OCI-LY7 (cell line): ENCODE data around the gene EYS. TPM values are rescaled to one million over a fixed set of nuclear protein-coding genes. Genes with fewer than 3 reads are reported as not detected.

Source experiments
- BruUV-seq: library from RNA; stranded (reverse); fragments of 400-500 nt; replicated peaks from 2 replicates; lab custom pipeline; 2021; lab: Mats Ljungman, UMichigan
- CTCF ChIA-PET: fragments of 300-600 bp; sonication (Branson Sonifier 250); formaldehyde crosslinking; loops from one replicate; lab custom pipeline; 2022; ENCODE audit warnings: antibody characterized with exemption; ENCODE audit not compliant: unreplicated experiment; lab: Charles Lee
- POLR2A ChIA-PET: fragments of 300-600 bp; sonication (Branson Sonifier 250); formaldehyde crosslinking; loops from one replicate; lab custom pipeline; 2022; ENCODE audit warnings: antibody characterized with exemption; lab: Charles Lee
- DNase-seq: peaks from one replicate; pipeline ENCODE4 v3.0.0-alpha.2; 2015; ENCODE audit warnings: low spot score
- H2AFZ ChIP-seq: fragments of 200-600 bp; sonication (generic), shearing (Covaris generic); 2 replicates; pipeline ENCODE4 v1.6.1; 2014; ENCODE audit warnings: mild to moderate bottlenecking, antibody characterized with exemption, low read length, moderate library complexity
- H3K27ac ChIP-seq: fragments of 200-600 bp; sonication (generic); 2 replicates; pipeline ENCODE4 v1.5.1; 2014; ENCODE audit warnings: mixed run types, low read depth, mild to moderate bottlenecking, moderate library complexity, low read length, inconsistent platforms; ENCODE audit not compliant: poor library complexity, severe bottlenecking
- H3K36me3 ChIP-seq: fragments of 200-600 bp; sonication (generic); 2 replicates; pipeline ENCODE4 v1.6.1; 2014; ENCODE audit warnings: mild to moderate bottlenecking, antibody characterized with exemption, low read length, moderate library complexity, mixed read lengths; ENCODE audit not compliant: insufficient read depth
- H3K4me1 ChIP-seq: fragments of 200-600 bp; sonication (generic); 2 replicates; pipeline ENCODE4 v1.5.1; 2014; ENCODE audit warnings: mild to moderate bottlenecking, low read length; ENCODE audit not compliant: insufficient read depth, poor library complexity, severe bottlenecking
- H3K4me2 ChIP-seq: fragments of 200-600 bp; sonication (generic); 2 replicates; pipeline ENCODE4 v1.6.1; 2014; ENCODE audit warnings: mild to moderate bottlenecking, low read length
- H3K4me3 ChIP-seq: fragments of 200-600 bp; sonication (generic); 2 replicates; pipeline ENCODE4 v1.5.1; 2014; ENCODE audit warnings: mild to moderate bottlenecking, low read depth, low read length; ENCODE audit not compliant: poor library complexity, severe bottlenecking
- H3K79me2 ChIP-seq: fragments of 200-600 bp; sonication (generic); 2 replicates; pipeline ENCODE4 v1.6.1; 2016; ENCODE audit warnings: low read depth, mild to moderate bottlenecking, low read length, moderate library complexity, mixed read lengths; ENCODE audit not compliant: insufficient read depth
- H3K9me2 ChIP-seq: fragments of 200-600 bp; sonication (generic); 2 replicates; pipeline ENCODE4 v1.6.1; 2016; ENCODE audit warnings: mild to moderate bottlenecking, low read length, mixed read lengths; ENCODE audit not compliant: insufficient read depth
- H3K9me3 ChIP-seq: fragments of 200-600 bp; sonication (generic); 2 replicates; pipeline ENCODE4 v1.6.1; 2014; ENCODE audit warnings: mild to moderate bottlenecking, mixed run types, low read length, mixed read lengths
- H4K20me1 ChIP-seq: fragments of 200-600 bp; sonication (generic); 2 replicates; pipeline ENCODE4 v1.6.1; 2014; ENCODE audit warnings: mild to moderate bottlenecking, antibody characterized with exemption, low read length, moderate library complexity, mixed read lengths; ENCODE audit not compliant: insufficient read depth
- EZH2phosphoT487 ChIP-seq: fragments of 200-600 bp; sonication (generic); IDR thresholded peaks from 2 replicates; pipeline ENCODE4 v1.6.1; 2018; ENCODE audit warnings: low read depth, borderline replicate concordance, mild to moderate bottlenecking, mixed run types, antibody characterized with exemption, low read length, moderate library complexity, mixed read lengths
- intact Hi-C: fragments of 100-400 bp; cut with micrococcal nuclease; formaldehyde crosslinking; loops from one replicate; pipeline ENCODE4 v1.10.0; 2022; ENCODE audit not compliant: unreplicated experiment
- total RNA-seq, 2 experiments: library from RNA; depleted of rRNA in 1 of 2; stranded (reverse); fragments of >200 nt in 1 of 2; shearing (Covaris generic) in 1 of 2; gene quantifications; 2 replicates each; pipeline ENCODE4 v1.2.3, GENCODE V29; 2014 to 2022
- TF ChIP-seq, protein P1 (sequence below): fragments of 200-600 bp; sonication (generic); conservative IDR thresholded peaks from 2 replicates; pipeline ENCODE4 v1.5.1; 2014; ENCODE audit warnings: mild to moderate bottlenecking, antibody characterized with exemption, low read length, moderate library complexity, mixed read lengths

Gene EYS
- total RNA-seq, 2 experiments from 2014 or later, result not detected

DNA sequence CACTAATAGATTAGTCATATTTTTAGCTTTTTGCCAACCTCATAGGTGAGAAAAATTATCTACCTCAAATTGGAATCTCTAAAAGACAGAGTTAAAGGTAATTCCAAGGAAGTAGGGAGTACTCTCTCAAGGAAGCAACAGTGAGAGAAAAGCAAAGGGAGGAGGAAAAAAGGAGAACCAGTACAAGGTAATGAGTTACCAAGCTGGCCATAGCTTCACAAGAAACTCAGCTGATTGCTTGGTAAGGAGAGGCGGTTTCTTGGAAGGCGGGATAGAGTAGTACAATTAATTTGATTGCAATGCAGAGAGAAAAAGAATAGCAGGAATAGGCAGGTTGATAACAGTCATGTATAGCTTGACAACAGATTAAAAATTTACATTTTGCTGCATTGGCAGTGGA, 1933.8 kb downstream of the EYS start:
- H3K4me1 ChIP-seq, result no peaks in the 10 kb centered on the region
- intact Hi-C loops, result no loop called here
- DNase-seq, result no peak
- H3K4me2 ChIP-seq, result no peak overlapping the region
- no TSS peak for BruUV-seq
- H3K36me3 ChIP-seq, result no peaks in the 10 kb centered on the region
- H3K9me3 ChIP-seq, result no peaks in the 10 kb centered on the region
- no peaks in the 10 kb centered on the region for H4K20me1 ChIP-seq
- no peak overlapping the region for H2AFZ ChIP-seq
- CTCF ChIA-PET, result no interaction called here
- H3K79me2 ChIP-seq, result no peaks in the 10 kb centered on the region
- TF ChIP-seq, protein P1, sequence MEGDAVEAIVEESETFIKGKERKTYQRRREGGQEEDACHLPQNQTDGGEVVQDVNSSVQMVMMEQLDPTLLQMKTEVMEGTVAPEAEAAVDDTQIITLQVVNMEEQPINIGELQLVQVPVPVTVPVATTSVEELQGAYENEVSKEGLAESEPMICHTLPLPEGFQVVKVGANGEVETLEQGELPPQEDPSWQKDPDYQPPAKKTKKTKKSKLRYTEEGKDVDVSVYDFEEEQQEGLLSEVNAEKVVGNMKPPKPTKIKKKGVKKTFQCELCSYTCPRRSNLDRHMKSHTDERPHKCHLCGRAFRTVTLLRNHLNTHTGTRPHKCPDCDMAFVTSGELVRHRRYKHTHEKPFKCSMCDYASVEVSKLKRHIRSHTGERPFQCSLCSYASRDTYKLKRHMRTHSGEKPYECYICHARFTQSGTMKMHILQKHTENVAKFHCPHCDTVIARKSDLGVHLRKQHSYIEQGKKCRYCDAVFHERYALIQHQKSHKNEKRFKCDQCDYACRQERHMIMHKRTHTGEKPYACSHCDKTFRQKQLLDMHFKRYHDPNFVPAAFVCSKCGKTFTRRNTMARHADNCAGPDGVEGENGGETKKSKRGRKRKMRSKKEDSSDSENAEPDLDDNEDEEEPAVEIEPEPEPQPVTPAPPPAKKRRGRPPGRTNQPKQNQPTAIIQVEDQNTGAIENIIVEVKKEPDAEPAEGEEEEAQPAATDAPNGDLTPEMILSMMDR, result no peak
- no peak for TF ChIP-seq EZH2phosphoT487
- no peaks in the 10 kb centered on the region for H3K9me2 ChIP-seq
- no peak overlapping the region for H3K27ac ChIP-seq
- POLR2A ChIA-PET, result interaction anchor here (0.5 to 1.0 kb wide), 3 partner anchors 10 to 567 kb away, joined by 3 read pairs; no protein-coding TSS in a partner anchor
- no peak overlapping the region for H3K4me3 ChIP-seq

DNA sequence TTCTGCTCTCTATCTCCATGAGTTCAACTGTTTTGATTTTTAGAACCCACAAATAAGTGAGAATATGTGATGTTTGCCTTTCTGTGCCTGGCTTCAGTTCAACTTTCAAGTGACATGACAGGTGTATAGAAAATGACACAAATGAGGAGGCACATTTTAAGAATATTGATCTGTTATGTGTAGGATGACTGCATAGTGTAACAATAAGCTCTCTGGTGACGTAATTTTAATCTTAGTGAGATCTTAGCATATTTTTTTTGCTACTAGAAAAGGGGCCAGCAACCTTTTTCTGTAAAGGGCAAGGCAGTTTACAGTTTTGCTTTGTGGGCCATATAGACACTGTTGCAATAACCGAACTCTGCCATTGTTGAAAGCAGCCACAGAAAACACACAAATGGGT, 1941.2 kb downstream of the EYS start:
- H3K9me3 ChIP-seq, result no peaks in the 10 kb centered on the region
- H2AFZ ChIP-seq, result no peak overlapping the region
- no peak for DNase-seq
- no peak overlapping the region for H3K4me3 ChIP-seq
- no peaks in the 10 kb centered on the region for H3K9me2 ChIP-seq
- BruUV-seq, result no TSS peak
- no peak overlapping the region for H3K4me2 ChIP-seq
- no peaks in the 10 kb centered on the region for H3K79me2 ChIP-seq
- ChIA-PET POLR2A (no interaction called here), CTCF (no interaction called here)
- TF ChIP-seq, protein P1, result no peak
- TF ChIP-seq EZH2phosphoT487, result no peak
- no peaks in the 10 kb centered on the region for H3K4me1 ChIP-seq
- intact Hi-C loops, result loop anchor here (2.0 kb wide), 2 partner anchors 77 to 457 kb away; no protein-coding TSS in a partner anchor
- no peaks in the 10 kb centered on the region for H4K20me1 ChIP-seq
- H3K36me3 ChIP-seq, result no peaks in the 10 kb centered on the region
- no peak overlapping the region for H3K27ac ChIP-seq

DNA sequence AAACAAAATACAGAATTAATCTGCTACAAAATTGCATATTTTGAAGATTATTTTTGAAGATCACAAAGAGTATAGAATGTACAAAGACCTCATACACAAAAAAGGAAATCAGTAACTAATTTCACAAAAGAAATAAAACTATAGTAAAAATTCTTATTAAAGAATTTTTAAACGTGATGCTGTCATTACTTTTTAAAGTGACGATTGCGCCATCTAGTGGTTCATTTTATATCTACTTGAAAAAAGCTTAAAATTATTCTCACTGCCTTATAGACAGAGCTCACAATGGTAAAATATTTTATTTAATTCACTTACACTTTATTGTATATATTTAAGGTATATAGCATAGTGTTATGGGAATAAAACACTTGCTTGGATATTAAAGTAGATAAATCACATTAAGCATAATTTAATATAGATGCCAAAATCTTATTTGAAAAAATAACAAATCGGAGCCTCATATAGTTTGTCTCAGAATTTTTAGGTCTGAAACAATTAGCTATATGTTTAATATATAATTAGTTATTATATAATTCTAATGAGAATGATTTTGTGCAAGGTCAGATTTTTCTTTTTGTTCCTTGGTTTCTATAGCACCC, 1942.6 kb downstream of the EYS start:
- BruUV-seq, result no TSS peak
- intact Hi-C loops, result loop anchor here (1.0 to 2.0 kb wide), 4 partner anchors 76 to 456 kb away; no protein-coding TSS in a partner anchor

More for the DNA sequence above, 1942.6 kb downstream of the EYS start:
- H3K9me2 ChIP-seq, result no peaks in the 10 kb centered on the region
- H4K20me1 ChIP-seq, result no peaks in the 10 kb centered on the region
- CTCF ChIA-PET, result interaction anchor here (0.8 to 1.3 kb wide), 4 partner anchors 53 to 412 kb away, joined by 3 to 8 read pairs (median 4); no protein-coding TSS in a partner anchor
- no peak overlapping the region for H3K4me2 ChIP-seq
- H3K36me3 ChIP-seq, result no peaks in the 10 kb centered on the region
- H3K9me3 ChIP-seq, result no peaks in the 10 kb centered on the region
- H3K4me1 ChIP-seq, result no peaks in the 10 kb centered on the region
- no peak overlapping the region for H3K4me3 ChIP-seq
- no peak overlapping the region for H3K27ac ChIP-seq
- TF ChIP-seq EZH2phosphoT487, result no peak
- TF ChIP-seq, protein P1, result peak; percentile 89
- POLR2A ChIA-PET, result interaction anchor here (0.6 to 1.4 kb wide), 13 partner anchors 10 to 415 kb away, joined by 3 to 7 read pairs (median 4); no protein-coding TSS in a partner anchor
- H2AFZ ChIP-seq, result no peak overlapping the region
- peak; percentile 71 for DNase-seq
- no peaks in the 10 kb centered on the region for H3K79me2 ChIP-seq
